Panc1 (cell line): Measurements from ENCODE around the gene BTD. TPM values are rescaled to one million over a fixed set of nuclear protein-coding genes. Genes with fewer than 3 reads are reported as not detected.

Experiments used
- ATAC-seq: fragments of 200-7000 bp; cut with Tn5 transposase; 2 replicates; pipeline ENCODE4 v1.9.1; 2020; ENCODE audit warnings: mild to moderate bottlenecking, moderate library complexity
- BruUV-seq: library from RNA; stranded (reverse); fragments of 400-500 nt; replicated peaks from 2 replicates; lab custom pipeline; 2021; lab: Mats Ljungman, UMichigan
- CTCF ChIA-PET: fragments of 300-600 bp; sonication (Branson Sonifier 250); formaldehyde crosslinking; loops from one replicate; lab custom pipeline; 2022; ENCODE audit warnings: antibody characterized with exemption; lab: Charles Lee
- POLR2A ChIA-PET: fragments of 300-600 bp; sonication (Branson Sonifier 250); formaldehyde crosslinking; loops from one replicate; lab custom pipeline; 2022; ENCODE audit warnings: antibody characterized with exemption; lab: Charles Lee
- DNase-seq: peaks from one replicate; pipeline ENCODE4 v3.0.0-alpha.2; 2010; ENCODE audit warnings: low read depth, low spot score
- H3K27ac ChIP-seq: 2 replicates; pipeline ENCODE4 v1.5.1; 2011; ENCODE audit warnings: mild to moderate bottlenecking, low read length, inconsistent platforms
- H3K27me3 ChIP-seq: fragments of 200-500 bp; sonication (Bioruptor generic); 2 replicates; pipeline ENCODE4 v1.6.0; 2014; ENCODE audit warnings: low read length, inconsistent platforms; ENCODE audit not compliant: control insufficient read depth, insufficient read depth
- H3K36me3 ChIP-seq: fragments of 200-500 bp; sonication (Bioruptor generic); 2 replicates; pipeline ENCODE4 v1.5.1; 2014; ENCODE audit warnings: inconsistent platforms, mild to moderate bottlenecking, low read length, moderate library complexity; ENCODE audit not compliant: control insufficient read depth, insufficient read depth
- H3K4me1 ChIP-seq: 2 replicates; pipeline ENCODE4 v1.5.1; 2011; ENCODE audit warnings: inconsistent platforms, mild to moderate bottlenecking, low read length, moderate library complexity; ENCODE audit not compliant: control insufficient read depth, insufficient read depth
- H3K4me3 ChIP-seq, 2 experiments: 2 replicates each; pipeline ENCODE4 v1.5.1; 2011 to 2012; ENCODE audit warnings: low read depth in 2 of 2, low read length in 2 of 2, mild to moderate bottlenecking in 2 of 2, inconsistent platforms in 1 of 2, moderate library complexity in 1 of 2
- H3K9me3 ChIP-seq: fragments of 200-500 bp; sonication (Bioruptor generic); 2 replicates; pipeline ENCODE4 v1.5.1; 2014; ENCODE audit warnings: low read depth, mild to moderate bottlenecking, inconsistent platforms, low read length, moderate library complexity; ENCODE audit not compliant: control insufficient read depth, insufficient read depth
- POLR2AphosphoS5 ChIP-seq: IDR thresholded peaks from 2 replicates; pipeline ENCODE4 v1.6.1; 2012; ENCODE audit warnings: mild to moderate bottlenecking, low read depth, low read length, moderate library complexity
- REST ChIP-seq, 2 experiments: IDR thresholded peaks; 2 replicates each; pipeline ENCODE4 v1.6.1; 2011 to 2012; ENCODE audit warnings: low read depth in 2 of 2, control low read depth in 1 of 2, low read length in 1 of 2, mild to moderate bottlenecking in 1 of 2, moderate library complexity in 1 of 2; ENCODE audit not compliant: insufficient read depth in 1 of 2
- SIN3A ChIP-seq: IDR thresholded peaks from 2 replicates; pipeline ENCODE4 v1.6.1; 2012; ENCODE audit warnings: low read depth, mild to moderate bottlenecking, low read length, moderate library complexity, borderline replicate concordance; ENCODE audit not compliant: insufficient read depth
- TCF7L2 ChIP-seq: IDR thresholded peaks from 2 replicates; pipeline ENCODE4 v1.6.1; 2011; ENCODE audit warnings: mild to moderate bottlenecking, low read depth, low read length, inconsistent platforms
- in situ Hi-C: cut with HindIII; loops from 2 replicates; pipeline ENCODE4 v1.10.0; 2016; ENCODE audit warnings: low sequenced_read_pairs, low pct_unique_long_range_greater_than_20kb
- intact Hi-C: fragments of 100-400 bp; cut with micrococcal nuclease; formaldehyde crosslinking; loops from one replicate; pipeline ENCODE4 v1.10.0; 2022; ENCODE audit not compliant: unreplicated experiment
- total RNA-seq: library from RNA; stranded (reverse); gene quantifications from one replicate; pipeline ENCODE4 v1.2.1, GENCODE V29; 2021; ENCODE audit not compliant: unreplicated experiment
- TF ChIP-seq, protein P1 (sequence below): fragments of 450-650 bp; IDR thresholded peaks from 2 replicates; pipeline ENCODE4 v1.5.1; 2017; ENCODE audit warnings: mild to moderate bottlenecking

BTD gene
- total RNA-seq, 1 experiment from 2014 or later = 22.7 TPM

DNA sequence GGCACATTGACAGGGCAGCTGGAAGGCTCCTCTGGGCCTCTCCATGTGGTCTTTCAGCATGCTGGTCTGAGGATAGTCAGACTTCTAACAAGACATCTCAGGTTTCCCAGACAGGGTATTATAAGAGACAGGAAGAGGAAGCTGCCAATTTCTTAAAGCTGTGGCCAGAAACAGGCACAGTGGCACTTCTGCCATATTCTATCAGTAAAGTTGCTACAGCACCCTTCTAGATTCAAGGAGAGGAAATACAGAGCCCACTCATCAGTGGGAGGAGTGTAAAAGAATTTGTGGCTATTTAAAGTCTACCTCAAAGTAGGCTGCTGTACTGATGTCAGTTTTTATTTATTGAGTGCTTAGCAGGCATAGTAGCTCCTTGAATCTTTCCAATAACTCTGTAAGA lies 55.5 kb downstream of the BTD start:
- TF ChIP-seq POLR2AphosphoS5 = no peak
- TF ChIP-seq SIN3A = no peak
- no peak for TF ChIP-seq TCF7L2
- TF ChIP-seq REST (IDR thresholded peaks at IDR 0.05; ENCODE audit: insufficient read depth in 1 of 2, low read depth in 2 of 2, low read length in 1 of 2) = no peak
- TF ChIP-seq, protein P1, sequence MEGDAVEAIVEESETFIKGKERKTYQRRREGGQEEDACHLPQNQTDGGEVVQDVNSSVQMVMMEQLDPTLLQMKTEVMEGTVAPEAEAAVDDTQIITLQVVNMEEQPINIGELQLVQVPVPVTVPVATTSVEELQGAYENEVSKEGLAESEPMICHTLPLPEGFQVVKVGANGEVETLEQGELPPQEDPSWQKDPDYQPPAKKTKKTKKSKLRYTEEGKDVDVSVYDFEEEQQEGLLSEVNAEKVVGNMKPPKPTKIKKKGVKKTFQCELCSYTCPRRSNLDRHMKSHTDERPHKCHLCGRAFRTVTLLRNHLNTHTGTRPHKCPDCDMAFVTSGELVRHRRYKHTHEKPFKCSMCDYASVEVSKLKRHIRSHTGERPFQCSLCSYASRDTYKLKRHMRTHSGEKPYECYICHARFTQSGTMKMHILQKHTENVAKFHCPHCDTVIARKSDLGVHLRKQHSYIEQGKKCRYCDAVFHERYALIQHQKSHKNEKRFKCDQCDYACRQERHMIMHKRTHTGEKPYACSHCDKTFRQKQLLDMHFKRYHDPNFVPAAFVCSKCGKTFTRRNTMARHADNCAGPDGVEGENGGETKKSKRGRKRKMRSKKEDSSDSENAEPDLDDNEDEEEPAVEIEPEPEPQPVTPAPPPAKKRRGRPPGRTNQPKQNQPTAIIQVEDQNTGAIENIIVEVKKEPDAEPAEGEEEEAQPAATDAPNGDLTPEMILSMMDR = no peak
- intact Hi-C loops (no loop called here), in situ Hi-C loops (no loop called here)
- DNase-seq (no peak), ATAC-seq (no peak)
- Histone ChIP-seq H3K27ac (peak overlapping the region; percentile 61; the same call in 1 of the 2 replicates), H3K36me3 (no peaks in the 10 kb centered on the region), H3K27me3 (no peaks in the 10 kb centered on the region), H3K4me1 (no peaks in the 10 kb centered on the region; the same call in 1 of the 2 replicates), H3K4me3 (no peak overlapping the region), H3K9me3 (peaks cover 8% of the 10 kb centered on the region; the same call in 1 of the 2 replicates)
- CTCF ChIA-PET = no interaction called here
- no TSS peak for BruUV-seq
- POLR2A ChIA-PET = no interaction called here

GRCh38 chr3:15659254-15659975 lies 57.9 kb downstream of the BTD start:
- no peak for ATAC-seq
- ChIA-PET POLR2A (no interaction called here), CTCF (no interaction called here)
- no peak for DNase-seq
- TF ChIP-seq REST (IDR thresholded peaks at IDR 0.05; ENCODE audit: insufficient read depth in 1 of 2, low read depth in 2 of 2, low read length in 1 of 2) (no peak), TCF7L2 (no peak), SIN3A (no peak), POLR2AphosphoS5 (no peak)
- TF ChIP-seq, protein P1 = no peak
- Histone ChIP-seq H3K27me3 (no peaks in the 10 kb centered on the region), H3K36me3 (no peaks in the 10 kb centered on the region), H3K27ac (peak overlapping the region; percentile 79), H3K9me3 (peaks cover 8% of the 10 kb centered on the region; the same call in 1 of the 2 replicates), H3K4me3 (no peak overlapping the region), H3K4me1 (no peaks in the 10 kb centered on the region)
- BruUV-seq = no TSS peak
- intact Hi-C loops = no loop called here
- in situ Hi-C loops = no loop called here
